ENCODE results near the gene EVI2B.
"Not testable (repeated sequence)": the region's sequence is repeated elsewhere in the genome, so short reads cannot be mapped to it uniquely, and the experiment has no call there.

The EVI2B gene

DNA sequence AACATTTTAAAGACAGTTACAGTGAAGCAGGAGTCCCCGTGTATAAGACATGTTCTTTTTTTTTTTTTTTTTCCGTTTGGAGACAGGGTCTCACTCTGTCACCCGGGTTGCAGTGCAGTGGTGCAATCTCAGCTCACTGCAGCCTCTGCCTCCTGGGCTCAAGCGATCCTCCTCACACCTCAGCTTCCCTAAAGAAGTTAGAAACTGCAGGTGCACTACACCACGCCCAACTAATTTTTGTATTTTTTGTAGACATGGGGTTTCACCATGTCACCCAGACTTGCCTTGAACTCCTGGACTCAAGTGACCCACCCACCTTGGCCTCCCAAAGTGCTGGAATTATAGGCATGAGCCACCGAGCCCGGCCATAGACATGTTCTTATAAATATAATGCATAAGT lies 3.0 kb downstream of the EVI2B start:
- no peak for DNase-seq (ENCODE audit: low read depth in 4 of 4, low spot score in 1 of 4)

DNA sequence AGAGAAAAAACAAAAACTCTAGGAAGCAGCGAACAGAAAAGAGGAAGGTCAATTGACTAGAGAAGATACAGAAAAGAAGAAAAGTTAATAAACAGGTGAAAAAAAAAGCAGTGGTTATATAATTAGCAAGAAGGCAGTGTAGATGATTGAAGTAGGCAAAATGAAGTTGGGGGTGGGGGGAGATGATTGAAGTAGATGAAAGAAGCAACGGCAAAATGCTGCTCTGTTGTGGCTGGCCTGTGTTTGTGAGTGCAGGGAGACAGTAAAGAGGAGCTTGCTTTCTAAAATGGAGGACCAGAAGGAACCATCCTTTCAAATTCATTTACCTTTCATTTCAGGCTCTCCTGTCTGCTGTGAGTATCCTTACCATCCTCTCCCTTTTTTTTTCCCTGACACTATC lies 3.6 kb downstream of the EVI2B start:
- DNase-seq (ENCODE audit: low read depth in 4 of 4, low spot score in 1 of 4) = no peak

DNA sequence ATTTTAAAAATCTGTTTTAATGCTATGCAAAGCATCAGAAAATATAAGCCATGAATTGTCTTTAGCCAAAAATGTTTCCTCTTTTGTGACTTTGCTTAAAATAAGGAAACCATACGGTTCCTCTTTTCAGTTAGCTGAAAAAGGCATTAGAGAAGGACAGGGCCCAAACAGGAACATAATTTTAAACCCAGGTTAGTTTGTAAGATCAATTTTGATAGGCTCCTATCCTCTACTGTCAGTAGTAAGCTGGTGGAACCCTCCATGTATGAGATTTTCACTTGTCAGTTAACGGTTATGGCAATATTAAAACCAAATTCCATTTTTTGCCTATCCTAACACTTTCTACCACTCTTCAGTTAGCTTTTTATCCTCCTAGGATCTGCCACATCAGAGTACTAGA lies 4.3 kb downstream of the EVI2B start:
- no peak for DNase-seq (ENCODE audit: low read depth in 4 of 4, low spot score in 1 of 4)

- no peak for DNase-seq (ENCODE audit: low read depth in 4 of 4, low spot score in 1 of 4)
Observed at GRCh38 chr17:31308372-31309334, 5.2 kb downstream of the EVI2B start.

GRCh38 chr17:31307640-31308039 lies 6.2 kb downstream of the EVI2B start:
- DNase-seq (ENCODE audit: low read depth in 4 of 4, low spot score in 1 of 4) = no peak

DNA sequence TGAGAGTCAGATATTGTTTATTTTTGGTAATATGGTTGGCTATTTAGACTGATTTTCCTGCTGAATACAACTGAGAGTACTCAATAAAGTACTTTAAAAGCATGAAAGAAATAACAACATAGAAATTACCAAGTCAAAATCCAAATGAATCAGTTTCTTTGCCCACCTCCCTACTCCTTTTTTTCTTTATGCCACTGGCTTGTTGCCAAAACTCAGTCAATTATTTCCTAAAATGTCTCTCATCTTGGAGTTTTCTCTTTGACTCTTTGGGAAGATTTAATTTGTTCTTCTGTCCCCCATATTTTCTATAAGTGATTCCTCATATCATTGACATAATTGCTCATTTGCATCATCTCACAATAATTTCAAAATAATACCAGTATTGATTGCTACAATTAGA lies 14.2 kb downstream of the EVI2B start:
- DNase-seq (ENCODE audit: low read depth in 4 of 4, low spot score in 1 of 4) = no peak

GRCh38 chr17:31297090-31297489 lies 16.8 kb downstream of the EVI2B start, which contains the start of gene OMG:
TSS of gene OMG (minus strand) at chr17:31297239. CDS start at chr17:31296331, 908 bp downstream.
- DNase-seq (ENCODE audit: low read depth in 4 of 4, low spot score in 1 of 4) = no peak

- no peak for DNase-seq (ENCODE audit: low read depth in 4 of 4, low spot score in 1 of 4)
Observed at GRCh38 chr17:31296142-31296541, 17.7 kb downstream of the EVI2B start.

DNA sequence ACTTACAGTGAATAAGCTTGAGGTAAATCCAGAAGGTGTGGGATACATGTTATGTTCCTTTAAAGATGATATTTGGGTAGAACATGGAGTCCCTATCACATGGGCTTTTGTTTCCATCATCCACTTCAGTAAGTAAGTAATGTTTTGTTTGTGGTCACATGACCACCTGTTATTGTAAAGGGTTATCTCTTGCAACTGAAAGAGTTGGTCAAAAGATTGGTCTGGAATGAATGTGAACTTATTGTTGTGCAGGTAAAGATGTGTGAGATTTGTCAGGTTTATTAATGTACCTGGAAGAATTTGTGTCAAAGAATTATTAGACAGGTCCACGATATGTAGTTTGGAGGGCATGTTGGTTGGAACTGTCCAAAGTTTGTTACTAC lies 18.4 kb downstream of the EVI2B start:
- DNase-seq (ENCODE audit: low read depth in 4 of 4, low spot score in 1 of 4) = no peak

DNA sequence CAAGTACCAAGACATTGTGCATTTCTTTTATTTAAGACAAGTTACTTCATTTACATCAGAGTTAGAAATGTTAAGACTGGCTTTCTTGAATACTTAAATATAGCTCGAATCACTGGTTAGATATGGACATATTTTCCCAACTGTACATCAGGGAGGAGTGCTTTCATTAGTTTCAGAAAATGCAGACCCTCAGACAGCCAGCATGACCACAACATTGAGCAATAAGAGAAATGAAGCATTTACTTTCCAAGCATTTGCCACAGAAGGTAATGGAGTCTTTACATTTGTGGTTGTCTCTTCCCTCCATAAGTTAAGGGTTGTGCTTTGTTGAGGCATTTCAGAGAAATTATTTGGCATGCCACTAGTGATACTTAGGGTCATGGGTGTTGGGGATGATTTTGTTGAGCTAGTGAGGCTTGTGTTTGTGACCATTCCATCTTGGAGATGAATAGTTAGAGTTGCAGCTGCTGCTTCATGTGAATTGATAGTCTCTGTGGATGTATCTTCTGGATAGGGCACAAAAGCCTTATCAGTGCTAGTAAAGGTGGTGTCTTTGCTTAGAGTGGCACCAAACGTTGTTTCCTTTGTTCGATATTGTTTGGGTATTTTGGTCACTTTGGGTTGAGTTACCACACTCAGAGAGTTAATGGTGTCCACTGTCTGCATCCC lies 18.9 kb downstream of the EVI2B start:
- DNase-seq (ENCODE audit: low read depth in 4 of 4, low spot score in 1 of 4) = no peak

DNA sequence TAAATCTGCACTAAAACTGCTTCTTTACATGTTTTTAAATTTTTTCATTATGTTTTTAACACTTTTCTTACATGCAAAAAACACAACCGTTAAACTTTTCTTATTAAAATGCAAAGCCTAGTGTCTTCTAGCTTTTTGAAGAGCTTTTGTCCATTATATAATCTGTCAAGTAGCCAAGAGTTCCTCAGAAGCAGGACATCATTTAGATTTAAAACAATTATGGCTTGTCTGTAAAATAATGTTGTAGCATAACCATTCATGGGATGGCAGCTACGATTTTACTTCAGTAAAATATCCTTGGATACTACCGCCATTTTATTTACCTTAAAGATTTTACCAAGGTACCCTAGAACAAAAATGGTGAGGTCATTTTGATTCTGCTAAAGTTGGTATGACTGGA lies 19.6 kb downstream of the EVI2B start:
- no peak for DNase-seq (ENCODE audit: low read depth in 4 of 4, low spot score in 1 of 4)

DNA sequence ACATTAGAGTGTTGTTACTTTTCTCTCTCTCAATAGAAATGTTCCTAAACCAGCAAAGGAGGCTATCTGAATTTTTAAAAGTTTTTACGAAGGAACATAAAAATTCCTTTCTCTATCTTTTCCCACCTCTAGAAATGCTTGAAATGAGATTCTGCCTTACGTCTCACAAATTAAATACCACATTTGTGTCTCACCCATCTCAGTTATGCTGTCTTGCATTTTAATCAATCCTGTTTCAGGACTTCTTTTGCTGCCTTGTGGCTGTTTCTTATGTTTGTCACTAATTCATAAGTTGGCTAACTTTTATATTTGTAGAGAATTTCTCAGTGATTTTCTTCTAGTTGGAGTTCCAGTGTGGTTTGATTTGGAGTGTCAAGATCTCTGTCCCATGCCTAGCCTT lies 20.3 kb downstream of the EVI2B start:
- no peak for DNase-seq (ENCODE audit: low read depth in 4 of 4, low spot score in 1 of 4)

DNA sequence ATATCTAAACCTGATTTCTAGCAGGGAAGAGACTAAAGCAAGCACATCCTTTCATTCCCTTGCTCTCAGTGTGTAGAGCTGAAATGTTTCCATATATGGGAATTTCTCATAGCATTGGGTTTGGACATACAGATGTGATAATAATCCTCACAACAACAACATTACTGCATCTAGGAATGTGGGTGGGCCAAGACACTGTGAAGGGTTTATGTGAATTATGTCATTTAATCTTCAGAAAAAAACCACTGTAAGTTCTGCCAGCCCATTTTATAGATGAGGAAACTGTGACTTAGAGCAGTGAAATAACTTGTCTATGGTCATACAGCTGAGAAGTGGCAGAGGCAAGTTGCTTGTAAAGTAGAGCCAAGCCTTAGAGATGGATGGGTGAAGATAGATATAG lies 22.0 kb downstream of the EVI2B start:
- DNase-seq (ENCODE audit: low read depth in 4 of 4, low spot score in 1 of 4) = no peak

DNA sequence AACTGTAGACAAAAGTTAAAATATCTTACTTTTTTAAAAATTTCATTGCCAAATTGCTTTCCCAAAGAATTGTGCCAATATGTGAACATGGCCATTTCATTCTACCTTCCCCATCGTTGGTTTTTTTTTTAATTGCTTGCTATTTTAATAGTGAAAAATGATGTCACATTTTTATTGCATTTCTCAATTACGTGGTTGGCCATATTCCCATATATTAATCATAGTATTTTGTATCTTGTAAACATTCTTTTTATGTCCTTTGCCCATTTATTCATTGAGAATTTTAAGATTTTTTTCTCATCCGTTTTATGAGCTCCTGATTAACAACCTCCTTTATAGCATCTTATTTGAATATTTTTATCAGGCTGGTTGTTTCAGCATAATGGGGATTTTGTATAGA lies 24.1 kb downstream of the EVI2B start:
- no peak for DNase-seq (ENCODE audit: low read depth in 4 of 4, low spot score in 1 of 4)

- DNase-seq (ENCODE audit: low read depth in 4 of 4, low spot score in 1 of 4) = not testable (repeated sequence)
Observed at GRCh38 chr17:31287932-31288331, 25.9 kb downstream of the EVI2B start.

DNA sequence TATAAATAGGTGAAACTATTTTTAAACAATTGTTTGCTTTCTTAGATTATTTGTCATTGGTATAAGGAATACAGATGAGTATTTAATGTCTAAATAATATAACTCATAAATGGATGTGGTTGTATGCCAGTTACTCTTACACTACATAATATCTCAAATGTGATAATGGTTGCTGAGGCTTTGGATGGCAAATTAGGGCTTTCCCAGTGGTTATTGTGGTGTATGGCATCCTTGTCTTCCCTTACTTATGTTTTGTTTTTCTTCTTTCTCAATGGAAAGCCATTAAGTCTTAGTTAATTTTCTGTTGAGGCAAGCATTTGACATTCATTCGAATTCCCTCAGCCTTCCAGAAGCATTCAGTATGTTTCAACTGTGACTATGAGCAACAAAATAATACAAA lies 27.3 kb downstream of the EVI2B start:
- DNase-seq (ENCODE audit: low read depth in 4 of 4, low spot score in 1 of 4) = no peak

- DNase-seq (ENCODE audit: low read depth in 4 of 4, low spot score in 1 of 4) = no peak
Observed at GRCh38 chr17:31283841-31284240, 30.0 kb downstream of the EVI2B start.

GRCh38 chr17:31281061-31281460 lies 32.8 kb downstream of the EVI2B start:
- DNase-seq (ENCODE audit: low read depth in 4 of 4, low spot score in 1 of 4) = no peak

DNA sequence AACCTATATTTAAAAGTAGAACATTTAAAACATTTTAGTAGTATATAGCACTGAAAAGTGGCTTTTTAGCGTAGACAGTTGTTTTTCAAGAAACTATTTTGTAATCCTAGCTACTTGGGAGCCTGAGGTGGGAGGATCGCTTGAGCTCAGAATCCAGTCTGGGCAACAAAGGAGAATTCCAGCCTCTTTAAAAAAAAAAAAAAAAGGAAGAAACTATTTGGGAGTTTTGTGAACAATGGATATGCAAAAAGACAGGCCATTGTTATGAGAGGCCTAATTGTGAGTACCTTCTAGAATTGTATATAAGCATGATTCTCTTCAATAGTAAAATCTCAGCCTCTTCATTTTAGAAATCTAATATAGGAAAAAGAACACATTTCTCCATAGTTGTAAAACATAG lies 34.5 kb downstream of the EVI2B start:
- no peak for DNase-seq (ENCODE audit: low read depth in 4 of 4, low spot score in 1 of 4)

DNA sequence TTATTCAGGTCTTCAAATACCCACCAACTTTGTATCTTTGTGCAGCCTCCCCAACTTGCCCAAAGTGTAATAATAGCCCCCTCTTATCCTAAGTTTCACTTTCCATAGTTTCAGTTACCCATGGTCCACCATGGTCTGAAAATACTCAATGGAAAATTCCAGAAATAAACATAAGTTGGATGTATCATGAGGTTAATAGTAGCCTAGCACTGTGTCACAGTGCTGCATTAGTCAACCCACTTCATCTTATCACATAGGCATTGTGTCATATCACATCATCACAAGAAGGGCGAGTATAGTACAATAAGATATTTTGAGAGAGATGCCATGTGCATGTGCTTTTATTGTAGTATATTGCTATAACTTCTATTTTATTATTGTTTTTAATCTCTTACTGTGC lies 38.7 kb downstream of the EVI2B start:
- no peak for DNase-seq (ENCODE audit: low read depth in 4 of 4, low spot score in 1 of 4)

GRCh38 chr17:31274252-31274651 lies 39.6 kb downstream of the EVI2B start:
- DNase-seq (ENCODE audit: low read depth in 4 of 4, low spot score in 1 of 4) = no peak

DNA sequence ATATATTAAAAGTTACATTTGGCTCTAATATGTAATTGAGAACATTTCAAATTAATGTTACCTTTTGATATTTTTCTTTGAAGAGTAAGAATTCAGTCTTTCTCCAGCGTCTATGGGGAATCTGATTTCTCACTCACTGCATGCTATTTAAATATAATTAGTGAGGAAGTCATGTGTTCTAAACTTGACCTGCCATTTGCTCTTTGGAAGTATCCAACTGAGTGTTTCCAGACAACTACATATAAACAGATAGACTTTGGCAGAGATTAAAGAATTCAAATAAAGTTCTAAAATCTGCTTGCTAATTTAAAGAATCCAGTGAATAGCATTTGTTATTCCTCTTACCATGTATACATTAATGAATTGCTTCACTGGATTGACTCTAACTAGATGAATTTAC lies 40.3 kb downstream of the EVI2B start:
- DNase-seq (ENCODE audit: low read depth in 4 of 4, low spot score in 1 of 4) = no peak
